CD14-positive monocyte (primary cell): ENCODE data around the gene P2RY13. TPM values are rescaled to one million over a fixed set of nuclear protein-coding genes. Genes with fewer than 3 reads are reported as not detected.

ENCODE experiments used
- DNase-seq, 3 donors: peaks; one replicate each; pipeline ENCODE4 v3.0.0-alpha.2; 2011 to 2022
- H2AFZ ChIP-seq: 2 replicates; pipeline ENCODE4 v1.6.0; 2012; ENCODE audit warnings: mild to moderate bottlenecking, low read depth, low read length, inconsistent platforms; ENCODE audit not compliant: insufficient read depth, poor library complexity, severe bottlenecking
- H3K27ac ChIP-seq, 2 donors: 1 replicate in 1 of 2; 2 replicates in 1 of 2; pipeline ENCODE4 v1.5.1; 2012 to 2013; ENCODE audit warnings: low read length in 2 of 2, control low read depth in 1 of 2, inconsistent platforms in 1 of 2, low read depth in 1 of 2, mild to moderate bottlenecking in 1 of 2
- H3K27me3 ChIP-seq, 2 donors: one replicate each; pipeline versions ENCODE4 v1.6.0 to v1.6.1; 2011 to 2013; ENCODE audit warnings: low read length in 2 of 2; ENCODE audit not compliant: control insufficient read depth in 2 of 2, insufficient read depth in 2 of 2
- H3K36me3 ChIP-seq, 2 donors: replicated peaks in 1 of 2; 1 replicate in 1 of 2; 2 replicates in 1 of 2; pipeline versions ENCODE4 v1.5.1 to v1.6.1; 2012 to 2013; ENCODE audit warnings: low read length in 2 of 2, control low read depth in 1 of 2, inconsistent platforms in 1 of 2, mild to moderate bottlenecking in 1 of 2; ENCODE audit not compliant: insufficient read depth in 2 of 2, control insufficient read depth in 1 of 2
- H3K4me1 ChIP-seq, 2 donors: 1 replicate in 1 of 2; 2 replicates in 1 of 2; pipeline versions ENCODE4 v1.5.1 to v1.6.1; 2012 to 2013; ENCODE audit warnings: low read length in 2 of 2, control low read depth in 1 of 2, inconsistent platforms in 1 of 2, mild to moderate bottlenecking in 1 of 2, moderate library complexity in 1 of 2; ENCODE audit not compliant: insufficient read depth in 2 of 2, control insufficient read depth in 1 of 2
- H3K4me2 ChIP-seq: replicated peaks from 2 replicates; pipeline ENCODE3; 2012; ENCODE audit warnings: low read length, moderate library complexity, mild to moderate bottlenecking; ENCODE audit not compliant: poor library complexity, severe bottlenecking; ENCODE audit errors: extremely low read depth
- H3K4me3 ChIP-seq, 3 experiments: fragments of 200-600 bp in 1 of 3; sonication (generic) in 1 of 3; replicated peaks in 1 of 3; 1 replicate in 2 of 3; 2 replicates in 1 of 3; pipeline ENCODE4 v1.5.1; 2011 to 2013; ENCODE audit warnings: low read length in 3 of 3, mild to moderate bottlenecking in 3 of 3, control low read depth in 2 of 3, low read depth in 2 of 3, inconsistent platforms in 1 of 3, moderate library complexity in 1 of 3
- H3K79me2 ChIP-seq: 2 replicates; pipeline ENCODE4 v1.6.0; 2012; ENCODE audit warnings: mild to moderate bottlenecking, control low read depth, inconsistent platforms, low read length, moderate library complexity; ENCODE audit not compliant: insufficient read depth
- H3K9ac ChIP-seq: 2 replicates; pipeline ENCODE4 v1.6.0; 2017; ENCODE audit warnings: low read length, mild to moderate bottlenecking; ENCODE audit not compliant: insufficient read depth, poor library complexity, severe bottlenecking
- H3K9me3 ChIP-seq, 2 donors: replicated peaks in 1 of 2; 1 replicate in 1 of 2; 2 replicates in 1 of 2; pipeline versions ENCODE4 v1.5.1 to v1.6.1; 2012 to 2013; ENCODE audit warnings: low read length in 2 of 2, control low read depth in 1 of 2; ENCODE audit not compliant: control insufficient read depth in 1 of 2, insufficient read depth in 1 of 2
- H4K20me1 ChIP-seq: 2 replicates; pipeline ENCODE4 v1.6.0; 2012; ENCODE audit warnings: mild to moderate bottlenecking, low read length, control low read depth, moderate library complexity; ENCODE audit not compliant: insufficient read depth
- H3K27ac Mint-ChIP-seq, 7 donors: one replicate each; pipeline ENCODE4 v1.8.0; 2020; ENCODE audit warnings: mild to moderate bottlenecking in 7 of 7, mixed read lengths in 7 of 7, moderate library complexity in 6 of 7, inconsistent platforms in 2 of 7
- H3K27me3 Mint-ChIP-seq, 3 donors: one replicate each; pipeline ENCODE4 v1.8.0; 2021 to 2022; ENCODE audit warnings: low read depth in 3 of 3, mild to moderate bottlenecking in 3 of 3, mixed read lengths in 3 of 3, moderate library complexity in 3 of 3, inconsistent platforms in 1 of 3
- H3K36me3 Mint-ChIP-seq, 2 donors: one replicate each; pipeline ENCODE4 v1.8.0; 2020; ENCODE audit warnings: mixed read lengths in 2 of 2, inconsistent platforms in 1 of 2, mild to moderate bottlenecking in 1 of 2
- H3K4me1 Mint-ChIP-seq: one replicate; pipeline ENCODE4 v1.8.0; 2020; ENCODE audit warnings: mild to moderate bottlenecking, mixed read lengths
- H3K4me3 Mint-ChIP-seq, 2 donors: one replicate each; pipeline ENCODE4 v1.8.0; 2020; ENCODE audit warnings: mild to moderate bottlenecking in 2 of 2, mixed read lengths in 2 of 2, moderate library complexity in 1 of 2
- H3K9me3 Mint-ChIP-seq, 7 donors: one replicate each; pipeline ENCODE4 v1.8.0; 2020 to 2022; ENCODE audit warnings: mixed read lengths in 7 of 7, mild to moderate bottlenecking in 6 of 7, moderate library complexity in 6 of 7, inconsistent platforms in 2 of 7
- CTCF ChIP-seq: fragments of 200-600 bp; IDR thresholded peaks from one replicate; pipeline ENCODE4 v1.8.0; 2022; ENCODE audit warnings: antibody characterized with exemption, mild to moderate bottlenecking
- WGBS: methylation state at CpG from one replicate; pipeline ENCODE4 v1.1.5; 2013; ENCODE audit warnings: missing lambda C conversion rate; ENCODE audit not compliant: insufficient coverage; 5-methylcytosine and 5-hydroxymethylcytosine counted together
- intact Hi-C, 2 donors: fragments of 100-400 bp; cut with micrococcal nuclease; formaldehyde crosslinking; loops; one replicate each; pipeline versions ENCODE4 v1.15.0 to v1.15.1; 2023
- polyA plus RNA-seq, 3 donors: library from polyadenylated mRNA; depleted of rRNA in 1 of 3; unstranded in 2 of 3; stranded (reverse) in 1 of 3; fragments of 300-500 nt in 2 of 3; fragments of >200 nt in 1 of 3; fragmentation: Illumina TruSeq in 2 of 3; gene quantifications; 1 replicate in 2 of 3; 2 replicates in 1 of 3; pipeline ENCODE4 v1.2.3, GENCODE V29; 2012 to 2021

P2RY13 gene
- polyA plus RNA-seq, 3 donors: 45.6 to 144 (median 80.0) TPM

- H4K20me1 ChIP-seq: no peaks in the 10 kb centered on the region
- H3K27ac Mint-ChIP-seq: no peak overlapping the region
- no peak overlapping the region for H3K4me3 Mint-ChIP-seq
- H3K4me2 ChIP-seq: no peak overlapping the region
- H3K4me1 ChIP-seq: peaks cover 13 to 14% of the 10 kb centered on the region in 2 donors
- H3K4me3 ChIP-seq: no peak overlapping the region
- no peak overlapping the region for H3K27ac ChIP-seq
- WGBS: 5% methylated on average over 2 of the region's 5 CpGs
- no peaks in the 10 kb centered on the region for H3K27me3 Mint-ChIP-seq
- H3K9me3 Mint-ChIP-seq: peaks cover 0 to 4% (median 0%) of the 10 kb centered on the region in 7 donors
- H3K79me2 ChIP-seq: no peaks in the 10 kb centered on the region
- H3K4me1 Mint-ChIP-seq: peaks cover 11% of the 10 kb centered on the region
- H3K36me3 ChIP-seq: no peaks in the 10 kb centered on the region
- no peak overlapping the region for H3K9ac ChIP-seq
- no peaks in the 10 kb centered on the region for H3K9me3 ChIP-seq
- intact Hi-C loops: loop anchor here (2.0 to 5.0 kb wide), 3 partner anchors 55 to 117 kb away; no protein-coding TSS in a partner anchor
- no peak for DNase-seq
- TF ChIP-seq CTCF: no peak
- H3K36me3 Mint-ChIP-seq: no peaks in the 10 kb centered on the region
- no peaks in the 10 kb centered on the region for H3K27me3 ChIP-seq
- no peak overlapping the region for H2AFZ ChIP-seq
Observed at GRCh38 chr3:151283907-151284461, 45.4 kb downstream of the P2RY13 start.

- Histone ChIP-seq H3K4me3 (no peak overlapping the region), H3K9me3 (no peaks in the 10 kb centered on the region), H3K27me3 (no peaks in the 10 kb centered on the region), H3K27ac (no peak overlapping the region), H3K36me3 (no peaks in the 10 kb centered on the region), H3K4me2 (no peak overlapping the region), H2AFZ (no peak overlapping the region), H3K79me2 (no peaks in the 10 kb centered on the region), H3K4me1 (peaks cover 19 to 20% of the 10 kb centered on the region in 2 donors), H3K9ac (no peak overlapping the region), H4K20me1 (no peaks in the 10 kb centered on the region)
- no peak for DNase-seq
- no CpG with 5 or more reads among the region's 4 CpGs for WGBS
- peaks cover 0 to 2% (median 0%) of the 10 kb centered on the region in 3 donors for H3K27me3 Mint-ChIP-seq
- peaks cover 0 to 4% (median 0%) of the 10 kb centered on the region in 7 donors for H3K9me3 Mint-ChIP-seq
- H3K36me3 Mint-ChIP-seq: no peaks in the 10 kb centered on the region
- intact Hi-C loops: loop anchor here (2.0 to 5.0 kb wide), 3 partner anchors 55 to 116 kb away; no protein-coding TSS in a partner anchor
- TF ChIP-seq CTCF: no peak
- no peak overlapping the region for H3K4me3 Mint-ChIP-seq
- H3K4me1 Mint-ChIP-seq: peaks cover 17% of the 10 kb centered on the region
- H3K27ac Mint-ChIP-seq: no peak overlapping the region
Observed at GRCh38 chr3:151283387-151283786, 46.0 kb downstream of the P2RY13 start.
